Effector memory CD8-positive, alpha-beta T cell (primary cell): Measurements from ENCODE around the gene CDIPT.
"Not testable (repeated sequence)": the region's sequence is repeated elsewhere in the genome, so short reads cannot be mapped to it uniquely, and the experiment has no call there.

Experiments
- ATAC-seq: fragments of 150-1000 bp; cut with Tn5 transposase; replicated peaks from 2 replicates; pipeline ENCODE4 v1.10.0; 2021; ENCODE audit warnings: mild to moderate bottlenecking, moderate library complexity
- DNase-seq, 3 experiments: peaks; one replicate each; pipeline ENCODE4 v3.0.0; 2021
- H3K27ac Mint-ChIP-seq, 2 donors: one replicate each; pipeline ENCODE4 v1.8.0; 2022; ENCODE audit warnings: mild to moderate bottlenecking in 2 of 2, mixed read lengths in 2 of 2, moderate library complexity in 2 of 2
- H3K27me3 Mint-ChIP-seq, 2 donors: one replicate each; pipeline ENCODE4 v1.8.0; 2022; ENCODE audit warnings: mixed read lengths in 2 of 2
- H3K36me3 Mint-ChIP-seq: one replicate; pipeline ENCODE4 v1.8.0; 2022; ENCODE audit warnings: mild to moderate bottlenecking, moderate library complexity, mixed read lengths; ENCODE audit not compliant: insufficient read depth
- H3K4me1 Mint-ChIP-seq, 2 donors: one replicate each; pipeline ENCODE4 v1.8.0; 2022; ENCODE audit warnings: low read depth in 2 of 2, mixed read lengths in 2 of 2
- H3K4me3 Mint-ChIP-seq, 2 donors: one replicate each; pipeline ENCODE4 v1.8.0; 2022; ENCODE audit warnings: mild to moderate bottlenecking in 2 of 2, mixed read lengths in 2 of 2, moderate library complexity in 2 of 2
- H3K9me3 Mint-ChIP-seq, 2 donors: one replicate each; pipeline ENCODE4 v1.8.0; 2022; ENCODE audit warnings: mixed read lengths in 2 of 2
- total RNA-seq, 9 experiments: gene quantifications; one replicate each; lab custom pipeline; 2026; lab: John Stamatoyannopoulos, UW

CDIPT gene
- 26.2 to 74.4 (median 58.0) reads per million in 9 experiments for total RNA-seq

- Mint-ChIP-seq H3K27me3 (peaks cover 4 to 10% of the 10 kb centered on the region in 2 donors), H3K27ac (peak within 1 kb of the TSS; percentile 99), H3K36me3 (peaks cover 20% of the 10 kb centered on the region), H3K4me3 (peak within 1 kb of the TSS; percentile 95 to 98), H3K9me3 (no peaks in the 10 kb centered on the region), H3K4me1 (peaks cover 22 to 26% of the 10 kb centered on the region in 2 donors)
- ATAC-seq (peak; percentile 98), DNase-seq (peak; percentile 90 to 93 (median 92))
These were observed at the start of gene CDIPT for GRCh38 chr16:29862884-29863668. Gene CDIPT, minus strand, starts transcription at chr16:29863226. Its CDS starts 369 bp downstream, at chr16:29862857.

GRCh38 chr16:29912087-29912486, 49.1 kb upstream of the CDIPT start:
- Mint-ChIP-seq H3K4me1 (peaks cover 3 to 20% of the 10 kb centered on the region in 2 donors), H3K36me3 (peaks cover 7% of the 10 kb centered on the region), H3K27ac (peak overlapping the region in 1 of 2 donors; percentile 47), H3K27me3 (no peaks in the 10 kb centered on the region), H3K4me3 (no peak overlapping the region), H3K9me3 (no peaks in the 10 kb centered on the region)
- ATAC-seq (no peak), DNase-seq (no peak)

GRCh38 chr16:29911676-29912010, 48.6 kb upstream of the CDIPT start:
- no peaks in the 10 kb centered on the region for H3K9me3 Mint-ChIP-seq
- DNase-seq = no peak

GRCh38 chr16:29910819-29911675, 48.0 kb upstream of the CDIPT start:
- no peaks in the 10 kb centered on the region for H3K9me3 Mint-ChIP-seq
- no peaks in the 10 kb centered on the region for H3K27me3 Mint-ChIP-seq
- DNase-seq (no peak), ATAC-seq (no peak)
- no peak overlapping the region for H3K27ac Mint-ChIP-seq
- H3K4me1 Mint-ChIP-seq = peaks cover 3 to 16% of the 10 kb centered on the region in 2 donors
- H3K4me3 Mint-ChIP-seq = no peak overlapping the region
- H3K36me3 Mint-ChIP-seq = peaks cover 7% of the 10 kb centered on the region

More at GRCh38 chr16:29911676-29912010, 48.6 kb upstream of the CDIPT start:
- no peak for ATAC-seq
- Mint-ChIP-seq H3K4me1 (peaks cover 3 to 20% of the 10 kb centered on the region in 2 donors), H3K4me3 (no peak overlapping the region), H3K27ac (no peak overlapping the region), H3K27me3 (no peaks in the 10 kb centered on the region), H3K36me3 (peaks cover 7% of the 10 kb centered on the region)

- H3K27me3 Mint-ChIP-seq, ATAC-seq, H3K9me3 Mint-ChIP-seq, H3K4me3 Mint-ChIP-seq, H3K36me3 Mint-ChIP-seq, H3K27ac Mint-ChIP-seq, H3K4me1 Mint-ChIP-seq, DNase-seq: not testable (repeated sequence)
These were observed 46.8 kb upstream of the CDIPT start for GRCh38 chr16:29909851-29910250.

- Mint-ChIP-seq H3K27me3 (no peaks in the 10 kb centered on the region), H3K4me1 (peaks cover 3 to 9% of the 10 kb centered on the region in 2 donors), H3K9me3 (no peaks in the 10 kb centered on the region), H3K27ac (no peak overlapping the region), H3K36me3 (peaks cover 7% of the 10 kb centered on the region), H3K4me3 (no peak overlapping the region)
- no peak for DNase-seq
- no peak for ATAC-seq
These were observed 46.4 kb upstream of the CDIPT start for GRCh38 chr16:29909391-29909790.

GRCh38 chr16:29908719-29909220, 45.7 kb upstream of the CDIPT start:
- Mint-ChIP-seq H3K27ac (no peak overlapping the region), H3K36me3 (peaks cover 7% of the 10 kb centered on the region), H3K9me3 (no peaks in the 10 kb centered on the region), H3K4me3 (no peak overlapping the region), H3K4me1 (peaks cover 3 to 9% of the 10 kb centered on the region in 2 donors), H3K27me3 (no peaks in the 10 kb centered on the region)
- DNase-seq (no peak), ATAC-seq (no peak)

GRCh38 chr16:29907973-29908372, 44.9 kb upstream of the CDIPT start:
- Mint-ChIP-seq H3K4me1 (peaks cover 3 to 6% of the 10 kb centered on the region in 2 donors), H3K27ac (peak overlapping the region in 1 of 2 donors; percentile 91), H3K27me3 (no peaks in the 10 kb centered on the region), H3K9me3 (no peaks in the 10 kb centered on the region), H3K4me3 (no peak overlapping the region), H3K36me3 (peaks cover 7% of the 10 kb centered on the region)
- DNase-seq (no peak), ATAC-seq (no peak)

GRCh38 chr16:29906520-29907244, 43.7 kb upstream of the CDIPT start:
- DNase-seq (no peak), ATAC-seq (no peak)
- H3K27ac Mint-ChIP-seq = no peak overlapping the region
- peaks cover 0 to 3% of the 10 kb centered on the region in 2 donors for H3K4me1 Mint-ChIP-seq
- H3K9me3 Mint-ChIP-seq = no peaks in the 10 kb centered on the region
- no peaks in the 10 kb centered on the region for H3K27me3 Mint-ChIP-seq
- peaks cover 7% of the 10 kb centered on the region for H3K36me3 Mint-ChIP-seq
- H3K4me3 Mint-ChIP-seq = no peak overlapping the region

- Mint-ChIP-seq H3K4me1 (peaks cover 3% of the 10 kb centered on the region in 2 donors), H3K27me3 (peaks cover 0 to 5% of the 10 kb centered on the region in 2 donors), H3K27ac (no peak overlapping the region), H3K9me3 (no peaks in the 10 kb centered on the region), H3K4me3 (no peak overlapping the region), H3K36me3 (peaks cover 4% of the 10 kb centered on the region)
- ATAC-seq (no peak), DNase-seq (no peak)
These were observed 42.6 kb upstream of the CDIPT start for GRCh38 chr16:29905668-29906067.

- DNase-seq (no peak), ATAC-seq (no peak)
- Mint-ChIP-seq H3K27me3 (peaks cover 0 to 11% of the 10 kb centered on the region in 2 donors), H3K4me3 (no peak overlapping the region), H3K27ac (no peak overlapping the region), H3K4me1 (peaks cover 4 to 6% of the 10 kb centered on the region in 2 donors), H3K9me3 (no peaks in the 10 kb centered on the region), H3K36me3 (peaks cover 4% of the 10 kb centered on the region)
These were observed 41.9 kb upstream of the CDIPT start for GRCh38 chr16:29904947-29905346.

- Mint-ChIP-seq H3K27ac (no peak overlapping the region), H3K27me3 (peaks cover 4 to 17% of the 10 kb centered on the region in 2 donors), H3K9me3 (no peaks in the 10 kb centered on the region), H3K36me3 (peaks cover 4% of the 10 kb centered on the region), H3K4me3 (no peak overlapping the region), H3K4me1 (peaks cover 4 to 6% of the 10 kb centered on the region in 2 donors)
- DNase-seq (no peak), ATAC-seq (no peak)
These were observed 40.6 kb upstream of the CDIPT start for GRCh38 chr16:29903590-29903989.

GRCh38 chr16:29901607-29901945, 38.5 kb upstream of the CDIPT start:
- Mint-ChIP-seq H3K4me3 (peak overlapping the region; percentile 57 to 65), H3K4me1 (peaks cover 4 to 6% of the 10 kb centered on the region in 2 donors), H3K36me3 (no peaks in the 10 kb centered on the region), H3K27me3 (peaks cover 22 to 37% of the 10 kb centered on the region in 2 donors), H3K9me3 (no peaks in the 10 kb centered on the region), H3K27ac (no peak overlapping the region)
- ATAC-seq (no peak), DNase-seq (no peak)
